ENCODE results near the gene FDXR.
"Not testable (repeated sequence)": the region's sequence is repeated elsewhere in the genome, so short reads cannot be mapped to it uniquely, and the experiment has no call there.

FDXR gene

DNA sequence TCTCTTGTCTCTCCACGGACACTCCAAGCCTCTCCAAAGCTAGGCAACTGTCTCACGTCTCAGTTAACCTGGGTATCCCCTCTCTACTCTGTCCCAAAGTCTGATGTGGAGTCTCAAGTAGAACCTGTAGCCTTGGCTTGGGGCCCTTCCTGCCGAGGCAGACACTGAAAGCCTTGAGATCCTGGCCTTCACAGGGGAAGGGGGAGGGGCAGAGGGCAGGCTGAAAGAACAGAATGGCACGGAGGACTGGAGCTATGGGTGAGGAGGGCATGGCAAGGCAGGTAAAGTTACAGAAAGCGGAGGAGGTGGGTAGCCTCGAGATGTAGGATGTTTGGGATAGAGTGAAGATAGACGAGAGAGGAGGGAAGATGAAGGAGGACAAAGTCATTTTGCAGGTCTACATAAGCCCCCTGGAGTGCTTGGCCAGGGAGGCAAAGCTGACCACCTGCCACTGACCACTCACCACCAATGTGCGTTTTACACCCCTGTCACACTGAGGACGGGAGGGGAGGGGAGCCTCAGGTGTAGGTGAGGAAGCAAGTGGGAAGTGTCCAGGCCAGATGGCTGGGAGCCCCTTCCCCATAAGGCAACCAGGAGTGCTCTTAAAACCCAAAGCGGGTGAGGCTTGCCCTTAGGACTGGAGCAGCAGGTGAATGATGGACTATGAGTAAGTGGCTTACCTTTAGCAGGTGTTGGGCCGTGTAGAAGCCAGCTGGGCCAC lies 1.3 kb downstream of the FDXR start:
- no peak for DNase-seq

DNA sequence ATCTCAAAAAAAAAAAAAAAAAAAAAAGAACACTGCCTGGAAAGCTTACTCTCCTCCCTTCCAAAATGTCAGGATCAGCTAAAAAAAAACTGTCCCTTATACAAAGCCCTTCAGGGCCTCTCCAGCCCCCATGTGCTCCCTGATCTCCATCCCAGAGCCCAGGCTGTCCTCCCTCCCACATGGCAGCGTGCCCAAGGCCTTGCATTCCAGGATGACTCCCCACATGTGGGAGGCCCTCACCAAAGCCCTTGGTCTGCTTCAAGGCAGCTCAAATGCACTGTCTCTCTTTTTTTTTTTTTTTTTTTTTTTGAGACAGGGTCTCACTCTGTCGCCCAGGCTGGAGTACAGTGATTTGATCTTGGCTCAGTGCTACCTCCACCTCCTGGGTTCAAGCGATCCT lies 2.3 kb downstream of the FDXR start:
- DNase-seq, result peak; percentile 81

DNA sequence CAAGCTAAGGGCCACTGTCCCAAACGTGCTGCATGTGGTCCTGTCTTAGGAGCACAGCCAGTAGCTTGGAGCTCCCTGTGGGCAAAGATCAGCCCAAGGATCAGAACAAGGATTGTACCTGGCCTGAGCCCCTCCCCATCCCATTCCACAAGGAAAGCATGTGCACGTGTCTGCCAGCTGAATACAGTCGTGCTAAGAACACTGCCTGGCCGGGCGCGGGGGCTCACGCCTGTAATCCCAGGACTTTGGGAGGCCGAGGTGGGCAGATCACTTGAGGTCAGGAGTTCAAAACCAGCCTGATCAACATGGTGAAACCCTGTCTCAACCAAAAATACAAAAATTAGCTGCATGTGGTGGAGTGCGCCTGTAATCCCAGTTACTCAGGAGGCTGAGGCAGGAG lies 2.8 kb downstream of the FDXR start:
- DNase-seq, result not testable (repeated sequence)

DNA sequence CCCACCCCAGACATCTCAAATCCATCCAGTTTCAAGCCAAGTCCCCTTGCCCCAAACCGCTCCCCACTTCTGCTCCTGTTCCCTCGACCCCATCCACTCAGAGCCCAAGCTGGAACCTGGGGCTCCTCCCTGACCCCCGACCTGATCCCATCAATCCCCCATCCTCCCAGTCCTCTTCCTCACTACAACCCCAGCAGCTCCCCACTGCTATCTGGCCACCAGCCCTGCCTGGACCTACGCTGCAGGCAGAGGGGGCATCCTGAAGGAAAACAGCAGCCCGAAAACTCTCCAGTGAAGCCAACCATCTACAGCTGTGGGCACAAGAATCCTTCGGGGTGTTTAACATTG lies 3.9 kb downstream of the FDXR start:
- no peak for DNase-seq

DNA sequence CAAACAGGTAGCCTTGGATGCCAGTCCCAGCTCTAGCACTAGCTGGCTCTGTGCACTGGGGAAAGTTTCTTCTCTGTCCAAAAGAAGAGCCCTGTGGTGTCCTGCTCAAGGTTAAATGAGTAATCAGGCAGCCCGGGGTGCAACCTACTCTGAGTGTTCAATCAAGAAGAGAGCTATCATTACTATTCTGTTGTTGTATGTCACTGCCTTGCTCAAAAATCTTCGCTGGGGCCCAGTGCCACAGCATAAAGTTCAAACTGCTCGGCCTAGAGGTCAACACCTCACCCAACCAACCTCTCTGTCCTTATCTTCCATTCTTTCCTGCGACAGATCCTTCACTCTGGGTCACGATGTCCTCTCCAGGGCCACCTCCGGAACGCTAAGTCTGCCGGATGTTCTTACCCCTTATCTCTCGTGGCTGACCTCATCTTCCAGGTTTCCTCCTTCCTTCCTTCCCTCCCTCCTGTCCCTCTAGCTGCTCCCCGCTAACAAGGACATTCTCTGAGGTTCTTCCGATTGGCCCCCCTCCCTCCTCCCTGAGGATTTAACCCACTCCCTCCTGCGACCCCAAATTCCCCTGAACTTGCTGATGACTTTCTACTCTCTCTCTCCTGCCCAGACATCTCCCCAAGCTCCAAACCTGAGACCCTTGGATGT lies 4.4 kb downstream of the FDXR start:
- no peak for DNase-seq

DNA sequence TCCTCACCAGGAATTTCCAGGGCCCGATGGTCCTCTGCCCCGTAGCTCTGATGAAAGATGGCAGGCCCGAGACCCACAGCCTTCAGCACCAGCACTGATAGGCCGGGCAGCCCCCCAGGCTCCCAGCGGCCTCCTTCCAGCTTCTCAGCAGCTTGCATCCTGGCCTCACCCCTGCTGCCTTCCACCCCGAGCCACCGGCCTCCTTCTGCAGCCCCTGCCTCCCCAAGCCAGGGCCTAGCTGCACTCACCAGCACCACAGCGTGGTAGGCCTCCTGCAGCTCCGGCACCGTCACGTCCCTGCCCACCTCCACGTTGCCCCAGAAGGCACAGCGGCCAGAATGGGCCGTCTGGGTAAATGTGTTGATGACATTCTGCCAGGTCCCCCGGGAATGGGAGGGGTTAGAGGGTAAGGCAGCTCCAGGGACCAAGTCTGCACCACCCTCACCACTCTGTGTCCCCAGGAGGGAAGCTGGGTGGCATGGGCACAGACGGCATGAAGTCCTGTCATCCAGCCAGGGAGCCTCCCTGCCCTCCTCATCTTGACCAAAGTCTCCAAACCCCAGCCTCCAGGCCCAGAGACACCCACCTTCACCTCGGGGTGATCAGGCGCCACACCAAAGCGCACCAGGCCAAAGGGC lies 6.5 kb downstream of the FDXR start:
- no peak for DNase-seq

DNA sequence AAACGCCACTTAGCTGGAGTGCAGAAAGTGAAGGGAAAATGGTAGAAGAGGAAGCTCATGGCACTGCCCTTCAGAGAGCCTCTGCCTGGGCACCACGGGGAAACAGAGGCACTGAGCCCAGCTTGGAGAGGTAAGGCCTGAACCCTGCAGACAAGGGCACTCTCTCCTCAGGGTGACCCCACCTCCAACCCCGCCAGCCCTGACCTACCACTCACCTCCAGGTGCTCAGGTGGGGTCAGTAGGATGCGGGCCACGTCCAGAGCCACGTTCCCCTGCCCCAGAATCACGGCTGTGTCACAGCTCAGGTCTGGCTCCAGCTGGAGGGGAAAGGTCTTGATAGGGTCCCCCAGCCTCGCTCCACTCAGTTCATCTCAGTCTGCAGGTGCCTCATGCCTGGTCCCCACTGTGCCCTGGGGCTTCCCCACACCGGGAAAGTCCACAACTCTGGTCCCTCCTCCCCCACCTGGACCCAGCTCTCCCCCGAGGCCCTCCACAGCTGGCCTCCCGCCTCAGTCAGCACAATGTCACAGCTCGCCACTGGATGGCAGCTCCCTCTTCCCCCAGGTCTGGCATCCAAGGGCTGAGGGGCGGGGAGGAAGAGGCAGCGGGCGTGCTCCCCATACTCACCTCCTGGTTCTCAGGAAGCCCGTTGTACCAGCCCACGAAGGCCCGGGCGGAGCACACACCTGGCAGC lies 7.1 kb downstream of the FDXR start:
- DNase-seq, result no peak

DNA sequence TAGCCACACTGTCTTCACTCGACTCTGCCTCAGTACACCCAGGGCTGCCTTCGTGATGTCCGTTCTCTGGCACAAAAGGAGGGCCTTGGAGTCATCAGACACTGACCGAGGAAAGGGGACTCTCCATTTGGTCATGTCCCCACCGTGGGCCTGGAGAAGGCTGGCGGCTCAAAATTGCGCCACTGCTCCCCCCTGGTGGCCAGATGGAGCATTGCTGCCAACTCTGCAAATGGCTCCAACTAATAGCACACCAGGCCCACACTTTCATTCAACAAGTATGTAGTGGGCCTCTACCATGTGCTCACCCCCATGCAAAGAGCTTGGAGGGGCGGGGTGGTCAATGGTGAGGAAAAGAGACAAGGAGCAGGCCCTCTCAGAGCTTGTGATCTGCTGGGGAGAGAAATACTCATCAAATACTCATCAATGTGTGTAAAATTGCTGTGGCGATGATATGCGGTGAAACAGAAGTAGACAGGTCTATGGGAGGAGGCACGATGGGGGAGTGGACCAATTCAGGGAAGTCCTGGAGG lies 7.9 kb downstream of the FDXR start:
- peak; percentile 63 for DNase-seq

DNA sequence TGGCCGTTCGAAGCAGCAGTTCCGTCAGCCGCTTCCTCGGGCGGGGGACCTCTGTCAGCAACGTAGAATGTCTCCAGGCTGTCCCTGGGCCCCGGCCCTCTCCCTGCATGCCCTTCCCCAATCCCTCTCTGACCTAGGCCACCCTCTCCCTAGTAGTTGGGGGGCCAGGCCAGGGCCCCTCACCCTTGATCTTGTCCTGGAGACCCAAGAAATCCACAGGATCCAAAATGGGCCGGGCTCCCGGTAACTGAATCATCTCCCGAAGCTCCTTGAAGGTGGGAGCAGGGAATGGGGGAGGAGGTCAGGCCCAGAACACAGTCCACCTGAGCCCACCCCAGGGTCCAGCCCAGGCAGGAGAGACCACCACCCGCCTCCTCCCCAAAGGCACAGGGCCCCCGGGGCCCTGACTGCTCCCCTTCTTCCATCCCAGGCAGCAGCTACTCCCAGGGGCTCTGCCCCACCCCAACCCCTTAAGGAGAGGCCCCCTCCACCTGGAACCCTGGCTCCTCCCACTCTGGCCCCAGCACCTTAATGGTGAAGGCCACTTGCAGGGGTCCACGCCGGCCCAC lies 8.4 kb downstream of the FDXR start:
- DNase-seq, result no peak

DNA sequence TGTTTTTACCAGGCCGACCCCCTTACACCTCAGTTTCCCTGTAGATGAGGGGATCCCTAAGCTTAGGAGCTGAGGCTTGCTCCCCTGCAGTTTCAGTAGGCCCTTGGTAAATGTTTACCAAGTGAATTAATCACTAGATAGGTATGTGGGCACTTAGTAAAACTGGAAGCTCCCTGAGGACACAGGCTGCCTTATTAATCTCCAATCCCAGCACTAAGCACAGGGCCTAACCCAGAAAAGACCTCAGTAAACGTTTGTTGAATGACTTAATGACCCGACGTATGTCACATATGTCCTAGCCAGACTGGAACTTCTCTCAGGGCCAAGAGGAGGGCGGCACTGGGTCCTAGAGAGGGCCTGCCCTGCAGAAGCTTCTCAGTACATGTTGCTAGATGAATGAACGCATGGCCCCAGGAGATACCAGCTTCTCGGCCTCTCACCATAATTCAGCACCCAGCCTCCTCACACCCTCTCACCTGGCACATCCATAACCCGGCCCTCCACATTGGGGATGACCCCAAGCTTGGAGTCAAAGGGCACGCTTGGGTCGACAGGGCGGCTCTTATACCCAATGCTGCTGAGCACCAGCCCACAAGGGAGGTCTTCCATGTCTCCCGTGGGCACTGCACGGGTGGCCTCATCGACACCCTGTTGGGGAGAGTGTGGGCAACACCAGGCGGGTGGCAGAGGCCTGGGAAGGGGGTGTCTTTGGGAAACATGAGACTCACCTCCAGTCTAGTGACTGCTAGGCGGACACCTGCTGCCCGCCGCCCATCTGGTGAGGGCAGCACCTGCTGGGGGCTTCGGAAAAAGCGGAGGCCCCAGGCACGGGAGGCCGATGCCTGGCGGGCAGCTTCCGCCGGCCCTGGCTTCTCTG lies 9.1 kb downstream of the FDXR start:
- DNase-seq, result no peak

DNA sequence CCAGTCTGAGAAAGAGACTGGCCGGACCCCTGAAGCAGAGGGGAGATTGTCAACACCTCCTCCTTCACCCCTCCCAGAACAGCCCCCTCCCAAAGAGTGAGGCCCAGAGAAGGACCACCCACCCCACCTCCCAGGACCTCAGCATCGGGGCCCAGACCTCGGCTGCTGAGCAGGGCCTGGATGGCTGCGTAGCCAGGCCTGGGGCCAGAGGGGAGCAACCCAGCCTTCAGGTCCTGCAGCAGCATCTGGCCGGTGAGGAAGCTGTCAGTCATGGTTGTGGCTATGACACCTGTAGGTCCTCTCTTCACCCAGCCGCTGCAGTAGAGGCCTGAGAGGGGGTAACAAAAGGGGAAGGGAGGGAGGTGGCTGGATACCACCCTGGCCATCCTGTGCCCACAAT lies 9.9 kb downstream of the FDXR start:
- DNase-seq, result no peak

DNA sequence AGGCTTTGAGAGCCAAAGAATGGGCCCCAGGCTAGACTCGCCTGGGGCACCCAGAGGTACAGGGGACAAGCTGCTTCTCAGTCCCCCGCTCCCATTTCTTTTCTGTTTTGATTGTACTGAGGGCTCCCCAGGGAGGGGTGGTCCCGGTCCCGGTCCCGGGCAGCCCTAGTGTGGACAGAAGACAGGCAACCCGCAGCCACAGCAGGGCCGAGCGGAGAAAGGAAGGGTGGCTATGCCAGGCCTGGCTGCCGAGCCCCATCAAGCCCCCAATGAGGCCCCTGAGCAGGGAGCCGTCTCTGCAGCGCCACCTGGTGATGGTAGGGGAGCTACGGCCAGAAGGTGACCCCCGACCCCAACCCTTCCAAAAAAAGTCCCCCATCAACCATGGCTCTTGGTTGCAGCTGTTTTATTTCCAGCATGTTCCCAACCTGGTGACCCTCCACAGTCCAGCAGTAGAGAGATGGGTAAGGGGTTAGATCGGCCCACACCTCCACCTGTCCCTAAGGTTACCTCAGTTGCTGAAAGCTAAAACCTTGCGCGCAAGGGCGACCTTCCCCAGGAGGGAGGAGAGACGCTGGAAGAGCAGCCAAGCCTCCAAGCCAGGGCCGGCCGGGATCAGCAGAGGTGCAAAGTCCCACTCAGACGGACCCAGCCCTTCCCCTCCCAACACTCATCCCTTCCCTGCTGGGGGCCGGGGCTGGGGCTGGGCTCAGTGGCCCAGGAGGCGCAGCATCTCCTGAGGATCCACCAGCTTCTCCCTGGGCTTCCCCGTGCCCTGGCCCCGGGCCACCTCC lies 10.5 kb downstream of the FDXR start:
- DNase-seq, result peak; percentile 52

DNA sequence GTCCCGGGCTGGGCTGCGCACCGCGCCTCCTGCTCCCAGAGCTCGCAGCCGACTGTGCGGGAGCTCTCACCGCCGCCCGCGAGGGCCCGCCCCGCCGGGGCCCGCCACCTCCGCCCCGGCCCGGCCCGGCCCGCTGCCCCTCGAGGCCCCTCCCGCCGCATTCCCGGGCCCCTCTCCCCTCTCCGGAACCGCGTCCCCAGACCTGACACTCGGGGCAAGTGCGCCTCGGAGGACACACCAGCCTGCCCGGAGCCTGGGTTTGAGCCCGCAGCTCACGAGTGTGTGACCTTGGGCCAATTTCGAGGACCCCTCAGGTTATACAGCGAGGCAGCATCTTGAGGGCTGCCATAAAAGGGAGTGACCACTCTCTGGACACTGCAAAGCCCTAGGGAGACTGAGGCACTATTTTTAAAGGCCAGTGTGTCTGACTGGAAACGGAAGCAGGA lies 11.1 kb downstream of the FDXR start:
- no peak for DNase-seq

DNA sequence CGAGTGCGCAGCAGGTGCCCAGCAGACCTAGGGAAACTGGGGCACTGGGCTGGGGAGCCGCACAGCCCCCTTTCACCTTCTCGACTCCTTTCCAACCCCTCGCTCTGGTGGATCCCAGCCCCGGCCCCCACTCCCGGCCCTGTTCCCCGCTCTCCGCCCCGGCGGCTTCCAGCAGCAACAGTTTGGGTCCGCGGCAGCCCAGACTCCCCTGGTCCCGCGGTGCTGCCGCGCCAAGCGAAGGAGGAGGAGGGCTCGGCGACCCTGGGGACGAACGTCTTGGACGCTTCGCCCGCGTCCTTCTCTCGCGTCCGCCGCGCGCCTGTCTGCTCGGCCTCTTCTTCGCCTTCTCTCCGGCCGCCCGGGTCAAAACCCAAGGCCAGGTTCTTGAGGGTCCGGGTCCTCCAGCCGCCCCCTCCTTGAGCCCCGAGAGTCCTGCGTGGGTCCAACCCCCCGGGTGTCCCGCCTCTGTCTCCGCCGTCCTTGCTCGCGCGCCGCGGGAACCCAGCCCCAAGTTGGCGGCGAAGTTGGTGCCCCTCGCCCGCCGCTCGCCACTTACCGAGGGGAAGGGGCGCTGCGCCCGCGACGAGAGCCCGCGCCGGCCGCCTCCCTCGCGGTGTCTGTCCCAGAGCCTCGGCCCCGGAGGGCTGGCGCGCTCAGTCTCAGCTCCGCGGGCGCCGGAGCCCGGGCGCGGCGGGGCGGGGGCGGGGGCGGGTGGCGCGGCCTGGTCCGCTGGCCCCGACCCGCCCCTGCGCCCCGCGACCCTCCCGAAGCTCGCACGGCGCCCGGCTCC lies 11.7 kb downstream of the FDXR start:
- DNase-seq, result no peak

DNA sequence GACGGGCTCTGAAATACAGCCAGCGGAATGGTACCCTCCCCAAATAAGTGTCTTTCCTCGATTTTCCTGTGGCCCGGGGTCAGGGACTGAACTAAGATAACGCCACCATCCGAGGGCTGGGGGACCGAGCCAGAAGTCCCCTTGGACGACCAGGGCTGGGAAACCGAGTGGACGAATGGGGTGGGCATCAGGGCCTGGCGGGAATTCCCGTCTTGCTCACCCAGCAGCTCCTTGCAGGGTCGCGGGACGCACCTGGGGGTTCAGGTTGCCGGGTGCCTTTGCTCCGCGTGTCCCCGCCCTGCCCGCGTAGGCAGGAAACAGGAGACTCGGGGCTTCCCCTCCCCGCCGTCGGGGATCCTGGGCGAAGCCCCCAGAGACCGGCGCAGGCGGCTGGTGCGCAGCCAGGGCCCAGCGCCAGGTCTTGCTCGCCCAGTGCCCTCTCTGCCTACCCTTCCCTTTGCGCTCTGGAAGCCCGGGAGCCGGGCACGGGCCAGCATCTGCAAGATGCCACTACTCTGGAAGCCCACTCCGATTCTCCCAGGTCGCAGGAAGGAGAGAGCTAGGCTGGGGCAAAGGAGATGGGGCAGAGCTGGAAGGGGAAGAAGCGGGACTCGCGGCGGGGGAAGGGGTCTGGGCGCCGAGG lies 12.4 kb downstream of the FDXR start:
- no peak for DNase-seq

DNA sequence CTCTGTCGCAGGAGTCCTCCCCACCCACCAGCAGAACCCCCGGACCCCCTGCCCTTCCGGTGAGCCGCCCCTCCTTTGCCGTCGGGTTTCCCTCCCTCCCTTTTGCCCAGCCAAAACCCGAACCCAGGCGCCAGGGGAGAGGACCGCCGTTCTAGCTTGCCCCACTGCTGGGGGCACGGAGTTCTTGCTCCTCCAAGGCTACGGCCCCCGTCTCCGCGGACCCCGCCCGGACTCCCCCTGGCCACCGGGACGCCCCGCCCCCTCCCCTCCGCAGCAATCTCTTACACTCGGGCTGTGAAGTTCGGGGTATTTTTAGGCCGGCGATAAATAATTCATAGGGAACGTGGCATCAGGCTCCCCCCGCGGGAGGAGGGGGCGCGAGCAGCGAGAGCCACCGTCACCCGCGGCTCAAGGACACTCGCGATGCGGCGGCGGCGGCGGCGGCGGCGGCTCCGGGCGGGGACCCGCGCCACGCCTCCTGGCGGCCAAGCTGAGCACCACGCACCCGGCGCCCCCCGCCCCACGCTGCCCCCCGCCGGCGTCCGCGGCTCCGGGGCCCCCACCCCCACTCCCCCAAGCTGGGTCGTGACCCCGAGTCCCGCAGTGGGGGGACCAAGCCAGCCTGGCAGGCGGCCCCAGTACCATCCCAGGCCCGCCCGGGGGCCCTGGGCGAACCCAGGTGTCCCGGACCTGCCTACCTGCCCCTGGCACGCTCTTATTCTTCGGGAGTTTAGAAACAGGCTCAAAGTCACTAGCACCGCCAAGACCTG lies 13.2 kb downstream of the FDXR start, which contains the start of gene GRIN2C:
Gene GRIN2C, minus strand, starts transcription at position 427 of the 770 bp plus-strand sequence. CDS start 4,793 bp downstream, outside the sequence.
- no peak for DNase-seq

DNA sequence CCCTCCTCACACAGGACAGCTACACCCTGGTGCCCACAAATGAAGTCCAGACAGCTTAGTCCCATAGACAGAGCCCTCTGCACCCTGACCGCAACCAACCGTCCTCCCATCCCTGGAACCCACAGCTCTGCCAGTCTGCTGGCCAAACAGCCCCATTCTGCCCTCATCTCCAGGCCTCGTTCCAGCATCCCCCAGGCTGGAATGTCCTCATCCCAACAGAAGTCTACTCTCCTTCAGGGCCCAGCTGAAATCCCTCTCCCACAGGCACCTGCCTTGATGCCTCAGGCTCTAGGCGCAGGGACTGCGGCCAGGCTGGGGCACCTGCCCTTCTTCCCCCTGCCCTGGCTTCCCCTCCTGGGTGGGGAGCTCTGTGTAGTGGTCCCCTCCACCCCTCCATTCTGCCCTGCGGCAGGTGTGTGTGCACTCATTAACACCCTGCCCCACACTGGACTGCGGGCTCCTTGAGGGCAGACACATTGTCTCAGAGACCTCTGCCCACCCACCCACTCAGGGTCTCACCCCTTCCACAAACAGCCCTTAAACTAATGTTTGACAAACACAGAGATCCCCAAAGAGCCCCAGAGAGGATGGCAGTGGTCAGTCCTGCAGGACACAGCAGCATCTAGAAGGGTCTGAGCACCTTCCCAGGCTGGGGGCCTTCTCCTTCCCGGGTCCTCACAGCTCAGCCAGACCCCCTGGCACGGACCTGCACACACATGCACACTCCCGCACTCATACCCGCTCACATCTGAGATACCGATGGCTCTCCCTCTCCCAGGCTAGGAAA lies 13.9 kb downstream of the FDXR start:
- DNase-seq, result no peak

DNA sequence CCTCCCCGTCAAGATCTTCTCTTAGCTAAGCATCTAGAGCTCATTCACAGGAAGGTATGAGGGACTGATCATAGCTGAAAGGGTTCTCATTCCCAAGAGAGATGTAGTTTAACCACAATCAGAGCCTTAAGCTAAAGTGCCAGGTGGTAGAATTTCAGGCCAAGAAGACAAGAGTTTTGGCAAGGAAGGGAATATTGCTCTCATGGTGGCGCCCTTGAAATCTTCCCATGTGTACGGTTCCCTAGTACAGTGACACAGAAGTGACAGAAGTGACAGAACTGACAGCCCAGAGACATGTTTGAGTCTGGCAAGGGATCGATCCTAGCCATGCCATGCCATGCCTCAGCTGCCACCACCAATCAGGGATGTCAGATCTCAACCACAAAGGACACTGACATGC lies 15.6 kb downstream of the FDXR start:
- DNase-seq, result no peak
